GM18909 (cell line): Measurements from ENCODE around the gene GALNT7.
A peak's percentile ranks its signal among the peaks of the same experiment; 100 is the strongest.
"Not testable (repeated sequence)": the region's sequence is repeated elsewhere in the genome, so short reads cannot be mapped to it uniquely, and the experiment has no call there.

Experiments used
- ATAC-seq: cut with Tn5 transposase; IDR thresholded peaks from one replicate; pipeline ENCODE4 v1.9.1; 2021; ENCODE audit warnings: mild to moderate bottlenecking; ENCODE audit not compliant: unreplicated experiment, poor library complexity

GALNT7 gene, protein sequence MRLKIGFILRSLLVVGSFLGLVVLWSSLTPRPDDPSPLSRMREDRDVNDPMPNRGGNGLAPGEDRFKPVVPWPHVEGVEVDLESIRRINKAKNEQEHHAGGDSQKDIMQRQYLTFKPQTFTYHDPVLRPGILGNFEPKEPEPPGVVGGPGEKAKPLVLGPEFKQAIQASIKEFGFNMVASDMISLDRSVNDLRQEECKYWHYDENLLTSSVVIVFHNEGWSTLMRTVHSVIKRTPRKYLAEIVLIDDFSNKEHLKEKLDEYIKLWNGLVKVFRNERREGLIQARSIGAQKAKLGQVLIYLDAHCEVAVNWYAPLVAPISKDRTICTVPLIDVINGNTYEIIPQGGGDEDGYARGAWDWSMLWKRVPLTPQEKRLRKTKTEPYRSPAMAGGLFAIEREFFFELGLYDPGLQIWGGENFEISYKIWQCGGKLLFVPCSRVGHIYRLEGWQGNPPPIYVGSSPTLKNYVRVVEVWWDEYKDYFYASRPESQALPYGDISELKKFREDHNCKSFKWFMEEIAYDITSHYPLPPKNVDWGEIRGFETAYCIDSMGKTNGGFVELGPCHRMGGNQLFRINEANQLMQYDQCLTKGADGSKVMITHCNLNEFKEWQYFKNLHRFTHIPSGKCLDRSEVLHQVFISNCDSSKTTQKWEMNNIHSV

DNA sequence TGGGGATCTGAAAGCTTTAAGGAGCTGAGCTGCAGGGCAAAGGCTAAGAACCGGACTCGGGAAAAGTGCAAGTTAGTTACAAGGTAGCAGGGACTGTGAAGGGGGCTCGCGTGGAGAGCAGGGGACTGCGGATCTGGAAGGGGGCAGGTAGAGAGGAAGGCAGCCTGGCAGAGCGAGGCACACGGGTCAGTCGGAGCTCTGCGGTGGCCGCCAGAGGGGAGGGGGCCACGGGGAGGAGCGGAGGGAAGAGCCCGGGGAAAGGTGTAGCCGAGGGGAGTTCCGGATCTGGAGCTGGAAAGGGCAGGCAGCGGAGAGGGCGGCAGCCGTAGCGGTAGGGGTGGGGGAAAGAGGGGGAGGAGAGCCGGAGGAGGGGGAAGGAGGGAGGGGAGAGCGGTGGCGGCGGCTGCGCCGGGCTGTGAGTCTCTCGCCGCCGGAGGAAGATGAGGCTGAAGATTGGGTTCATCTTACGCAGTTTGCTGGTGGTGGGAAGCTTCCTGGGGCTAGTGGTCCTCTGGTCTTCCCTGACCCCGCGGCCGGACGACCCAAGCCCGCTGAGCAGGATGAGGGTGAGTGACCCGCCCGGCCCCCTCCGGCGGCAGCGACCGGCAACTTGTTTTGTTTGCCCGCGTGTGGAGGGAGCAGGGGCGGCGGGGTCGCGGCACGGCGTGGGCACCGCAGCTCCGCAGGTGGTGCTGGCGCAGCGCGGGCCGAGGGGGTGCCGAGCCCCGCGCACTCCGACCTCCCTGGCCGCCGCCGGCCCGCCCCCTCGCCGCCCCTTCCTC, at the start of gene GALNT7:
Gene GALNT7 (plus strand): TSS at position 416 of the 782 bp plus-strand sequence. CDS start 25 bp downstream, at position 441.
- ATAC-seq = peak; percentile 38

DNA sequence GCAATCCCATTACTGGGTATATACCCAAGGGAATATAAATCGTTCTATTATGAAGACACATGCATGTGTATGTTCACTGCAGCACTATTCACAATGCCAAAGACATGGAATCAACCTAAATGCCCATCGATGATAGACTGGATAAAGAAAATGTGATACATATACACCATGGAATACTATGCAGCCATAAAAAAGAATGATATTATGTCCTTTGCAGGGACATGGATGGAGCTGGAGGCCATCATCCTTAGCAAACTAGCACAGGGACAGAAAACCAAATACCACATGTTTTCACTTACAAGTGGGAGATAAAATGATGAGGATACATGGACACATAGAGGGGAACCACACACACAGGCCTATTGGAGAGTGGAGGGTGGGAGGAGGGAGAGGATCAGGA, 49.8 kb upstream of the GALNT7 start:
- ATAC-seq = not testable (repeated sequence)

DNA sequence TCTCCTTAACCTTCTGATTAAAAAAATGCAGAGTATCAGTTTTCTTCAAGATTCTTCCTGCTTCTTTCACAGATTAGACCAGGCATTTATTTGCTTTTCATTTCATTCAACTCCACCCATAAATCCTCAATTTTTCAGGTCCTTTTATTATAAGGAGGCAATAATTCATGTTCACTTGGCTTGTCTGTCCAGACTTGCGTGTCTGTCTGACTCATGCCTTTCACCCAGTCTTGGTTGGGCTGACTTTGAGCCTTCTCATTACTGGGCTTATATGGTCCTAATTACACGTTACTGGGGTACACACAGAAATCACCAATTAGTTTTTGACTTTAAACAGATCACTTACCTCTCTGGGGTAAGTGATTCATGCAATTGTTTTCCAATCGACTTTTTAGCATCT, 48.8 kb upstream of the GALNT7 start:
- ATAC-seq = no peak

- ATAC-seq = peak; percentile 100
Measured at GRCh38 chr4:173121076-173121561, 47.5 kb upstream of the GALNT7 start.

DNA sequence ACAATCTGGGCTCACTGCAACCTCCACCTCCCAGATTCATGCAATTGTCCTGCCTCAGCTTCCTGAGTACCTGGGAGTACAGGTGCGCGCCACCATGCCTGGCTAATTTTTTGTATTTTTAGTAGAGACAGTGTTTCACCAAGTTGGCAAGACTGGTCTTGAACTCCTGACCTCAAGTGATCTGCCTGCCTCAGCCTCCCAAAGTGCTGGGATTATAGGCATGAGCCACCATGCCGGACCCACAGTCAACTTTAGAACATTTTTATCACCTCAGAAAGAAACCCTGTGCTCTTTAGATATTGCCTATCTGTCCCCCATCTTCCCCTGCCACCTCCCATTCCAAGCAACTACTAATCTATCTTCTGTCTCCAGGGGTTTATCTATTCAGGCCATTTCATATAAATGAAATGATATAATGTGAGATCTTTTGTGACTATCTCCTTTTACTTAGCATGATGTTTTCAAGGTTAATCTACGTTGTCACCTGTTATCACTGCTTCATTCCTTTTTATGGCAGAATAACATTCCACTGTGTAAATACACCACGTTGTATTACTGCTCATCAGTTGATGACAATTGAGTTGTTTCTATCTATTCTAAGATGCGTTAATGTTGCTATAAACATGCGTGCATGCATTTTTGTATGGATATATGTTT, 44.3 kb upstream of the GALNT7 start:
- no peak for ATAC-seq

DNA sequence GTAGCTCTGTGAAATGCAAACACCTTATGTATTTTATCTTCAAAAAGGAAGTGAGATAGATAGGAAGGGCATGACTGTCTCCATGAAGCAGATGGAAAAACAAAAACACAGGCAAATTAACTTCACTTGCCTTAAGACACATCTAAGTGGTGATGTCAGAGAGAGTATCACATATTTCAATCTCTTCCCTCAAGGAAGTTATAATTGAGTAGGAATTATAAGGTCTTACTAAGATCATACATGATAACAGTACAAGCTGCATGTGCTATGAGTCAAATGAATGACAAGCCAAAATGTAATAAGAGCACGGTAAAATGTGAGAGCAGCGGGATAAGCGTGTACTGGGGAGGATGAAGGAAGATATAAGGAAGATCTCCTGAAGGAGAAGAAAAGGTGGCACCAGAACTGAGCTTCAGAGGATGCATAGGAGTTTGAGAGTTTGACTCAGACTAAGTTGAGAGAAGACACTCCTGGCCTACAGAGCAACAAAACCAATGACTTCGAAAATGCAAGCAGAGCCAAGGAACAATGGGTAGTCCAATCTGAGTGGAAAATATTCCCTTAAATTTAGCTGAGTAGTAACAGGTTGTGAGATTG, 43.3 kb upstream of the GALNT7 start:
- ATAC-seq = no peak

GRCh38 chr4:173128199-173128890, 40.3 kb upstream of the GALNT7 start:
- ATAC-seq = peak; percentile 37

GRCh38 chr4:173130687-173131086, 37.9 kb upstream of the GALNT7 start:
- ATAC-seq = no peak

- ATAC-seq = no peak
Measured at GRCh38 chr4:173134426-173134825, 34.2 kb upstream of the GALNT7 start.

DNA sequence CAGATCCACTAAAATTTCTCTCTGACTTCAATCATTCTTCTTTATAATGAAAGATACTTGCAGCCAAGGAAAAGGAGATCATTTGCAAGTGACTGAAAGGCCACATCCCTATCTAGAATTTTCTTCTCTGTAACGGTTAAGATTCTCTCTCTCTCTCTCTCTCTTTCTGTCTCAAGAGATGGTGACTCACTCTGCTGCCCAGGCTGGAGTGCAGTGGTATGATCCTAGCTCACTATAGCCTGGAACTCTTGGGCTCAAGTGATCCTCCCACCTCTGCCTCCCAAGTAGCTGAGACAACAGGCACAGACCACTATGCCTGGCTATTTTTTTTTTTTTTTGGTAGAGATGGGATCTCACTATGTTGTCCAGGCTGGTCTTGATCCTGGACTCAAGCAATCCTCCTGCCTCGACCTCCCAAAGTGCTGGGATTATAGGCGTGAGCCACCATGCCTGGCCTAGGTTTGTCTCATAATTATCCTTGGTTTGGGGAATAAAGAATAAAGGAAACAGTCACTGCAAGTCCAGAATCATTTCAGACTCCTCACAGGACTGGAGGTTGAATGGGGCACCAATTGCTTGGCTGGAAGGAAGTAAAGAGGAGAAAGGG, 33.3 kb upstream of the GALNT7 start:
- no peak for ATAC-seq

GRCh38 chr4:173138624-173139023, 30.0 kb upstream of the GALNT7 start:
- ATAC-seq = no peak

DNA sequence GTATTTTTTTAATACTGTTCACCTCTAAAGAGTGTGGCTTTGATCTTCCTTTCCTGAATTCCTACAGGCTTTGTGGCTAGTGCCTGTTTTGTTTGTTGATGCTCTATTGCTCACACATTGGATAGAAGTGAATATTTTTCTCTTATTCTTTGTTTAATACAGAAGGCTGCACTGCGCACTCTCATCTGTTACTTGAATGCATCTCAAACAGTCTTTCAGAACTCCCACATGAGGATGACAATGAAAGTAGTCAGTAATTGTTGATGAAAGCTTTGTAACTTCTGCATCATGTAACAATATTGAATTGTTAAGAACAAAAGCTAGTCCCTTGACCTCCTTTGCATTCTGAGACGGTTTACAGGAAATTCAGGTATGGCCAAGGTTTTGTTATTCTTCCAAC, 29.1 kb upstream of the GALNT7 start:
- ATAC-seq = no peak

DNA sequence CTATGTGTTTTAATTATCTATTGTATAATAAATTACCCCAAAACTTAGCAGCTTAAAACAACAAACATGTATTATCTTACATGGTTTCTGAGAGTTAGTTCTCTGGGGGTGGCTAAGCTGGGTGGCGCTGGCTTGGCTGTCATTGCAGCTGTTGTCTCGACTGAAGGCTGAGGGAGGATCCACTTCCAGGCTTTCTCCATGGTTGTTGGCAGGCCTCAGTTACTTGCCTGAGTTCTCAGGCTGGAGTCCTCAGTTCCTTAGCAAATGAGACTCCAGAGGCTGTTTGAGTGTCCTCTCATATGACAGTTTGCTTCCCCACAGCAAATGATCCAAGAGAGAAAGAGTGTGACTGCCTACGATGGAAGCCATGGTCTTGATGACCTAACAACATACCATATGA, 23.5 kb upstream of the GALNT7 start:
- ATAC-seq = no peak

GRCh38 chr4:173146456-173146855, 22.2 kb upstream of the GALNT7 start:
- ATAC-seq = no peak

DNA sequence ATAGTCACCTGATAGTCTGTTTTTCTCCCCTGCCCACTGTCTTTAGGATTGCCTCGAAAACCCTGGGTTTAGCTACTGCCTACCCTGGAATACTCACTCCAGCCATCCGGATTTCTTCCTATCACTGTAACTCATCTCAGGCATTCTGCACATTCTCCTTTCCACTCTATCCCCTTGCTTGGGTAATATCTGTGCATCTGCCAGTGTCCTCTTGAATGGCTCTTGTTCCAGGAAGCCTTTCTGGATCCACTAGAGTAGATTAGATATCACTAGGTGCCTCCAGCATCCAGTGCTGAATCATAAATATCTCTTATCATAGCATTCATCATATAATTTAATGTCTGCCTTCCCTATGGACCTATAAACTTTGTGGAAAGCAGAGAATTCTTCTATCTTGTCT, 17.1 kb upstream of the GALNT7 start:
- no peak for ATAC-seq

DNA sequence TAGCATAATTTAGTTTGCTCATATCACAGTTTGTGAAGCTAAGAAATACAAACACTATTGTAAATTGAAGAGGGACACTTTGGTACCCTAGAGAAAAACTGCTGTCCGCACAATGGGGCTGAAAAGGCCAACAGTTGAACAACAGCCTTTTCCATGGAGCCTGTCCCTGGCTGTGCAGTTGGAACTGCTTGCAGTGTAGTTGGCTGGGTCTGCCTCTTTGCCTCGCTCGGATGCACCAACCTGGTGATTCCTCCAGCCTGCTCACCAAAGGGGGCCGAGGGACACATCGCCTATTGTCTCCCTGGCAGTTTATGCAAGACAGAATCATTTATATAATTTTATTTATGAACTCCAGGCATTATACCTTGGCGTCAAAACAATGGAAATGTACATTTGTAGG, 16.5 kb upstream of the GALNT7 start:
- ATAC-seq = no peak

DNA sequence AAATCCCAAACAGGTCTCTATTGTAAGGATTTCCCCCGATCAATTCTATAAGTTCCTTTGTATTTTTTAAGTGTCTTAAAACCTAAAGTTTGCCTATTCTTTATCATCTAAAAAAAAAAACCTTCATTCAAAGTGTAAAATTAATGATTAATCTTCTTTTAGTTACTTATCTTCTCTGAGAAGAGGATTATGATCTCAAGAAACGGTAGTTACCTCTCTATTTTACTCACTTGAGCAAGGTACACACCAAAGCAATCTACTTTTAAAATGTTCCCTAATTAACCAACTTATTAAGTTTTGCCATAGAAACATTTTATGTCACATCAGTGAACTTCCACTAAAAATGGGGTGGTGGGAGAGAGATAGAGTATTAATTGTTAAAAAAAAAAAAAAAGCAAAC, 15.2 kb upstream of the GALNT7 start:
- ATAC-seq = peak; percentile 60

DNA sequence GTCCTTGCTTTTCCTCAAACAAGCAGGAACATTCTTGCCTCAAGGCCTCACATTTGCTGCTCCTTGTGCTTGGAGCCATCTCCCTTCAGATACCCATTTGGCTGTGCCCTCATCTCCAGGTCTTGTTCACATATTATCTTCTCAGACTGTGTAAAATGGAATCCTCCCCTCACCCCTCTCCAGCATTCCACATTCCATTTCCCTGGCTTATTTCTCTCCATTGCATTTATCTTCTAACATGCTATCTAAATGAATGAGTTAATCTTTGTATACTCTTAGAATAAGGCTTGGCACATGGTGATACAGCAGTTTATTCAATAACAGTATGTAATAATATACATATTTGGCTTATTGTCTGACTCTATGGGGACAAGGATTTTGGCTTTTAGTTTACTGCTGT, 8.8 kb upstream of the GALNT7 start:
- ATAC-seq = no peak

DNA sequence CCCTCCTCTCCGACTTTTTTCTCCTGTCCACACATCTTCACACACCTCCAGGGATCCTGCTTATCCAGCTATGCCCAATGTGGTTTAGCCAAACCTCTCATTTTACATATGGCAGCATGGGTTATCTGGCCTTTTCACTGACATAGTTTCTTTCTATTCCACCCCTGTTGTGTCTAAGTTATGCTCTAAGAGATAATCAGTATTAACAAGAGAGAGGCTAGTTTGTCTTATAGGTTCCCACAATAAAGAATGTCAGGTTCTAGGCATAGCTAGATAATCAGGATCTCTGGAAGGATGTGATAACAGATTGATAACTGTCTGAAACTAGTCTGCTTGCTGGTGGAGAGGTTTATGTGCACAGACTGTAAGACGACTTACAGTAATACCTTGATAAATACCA, 7.7 kb upstream of the GALNT7 start:
- ATAC-seq = no peak
